SU-DHL-6 (cell line): Measurements from ENCODE around the gene CLBA1.

ENCODE experiments used
- H2AFZ ChIP-seq: fragments of 200-600 bp; sonication (generic); 2 replicates; pipeline ENCODE4 v1.6.1; 2014; ENCODE audit warnings: low read depth, mild to moderate bottlenecking, moderate library complexity, mixed read lengths, antibody characterized with exemption, low read length; ENCODE audit not compliant: severe bottlenecking
- H3F3A ChIP-seq: fragments of 200-600 bp; shearing (Covaris generic); 2 replicates; pipeline ENCODE4 v1.6.0; 2016; ENCODE audit warnings: antibody characterized with exemption, mild to moderate bottlenecking; ENCODE audit not compliant: insufficient read depth
- H3K27ac ChIP-seq: fragments of 200-600 bp; sonication (generic); 2 replicates; pipeline ENCODE4 v1.5.1; 2016; ENCODE audit warnings: low read depth, mild to moderate bottlenecking, low read length, moderate library complexity, mixed read lengths
- H3K27me3 ChIP-seq: fragments of 200-600 bp; sonication (generic), shearing (Covaris generic); 2 replicates; pipeline ENCODE4 v1.6.0; 2014; ENCODE audit warnings: mild to moderate bottlenecking, low read length
- H3K36me3 ChIP-seq: fragments of 200-600 bp; sonication (generic); 2 replicates; pipeline ENCODE4 v1.6.1; 2014; ENCODE audit warnings: mild to moderate bottlenecking, low read length, mixed read lengths
- H3K4me2 ChIP-seq: fragments of 300-600, 200-600 bp; shearing (Covaris generic), sonication (generic); 2 replicates; pipeline ENCODE4 v1.6.0; 2014; ENCODE audit warnings: low read length, low read depth, mild to moderate bottlenecking; ENCODE audit not compliant: poor library complexity, severe bottlenecking
- H3K4me3 ChIP-seq: fragments of 200-600 bp; sonication (generic); 2 replicates; pipeline ENCODE4 v1.5.1; 2014; ENCODE audit warnings: antibody characterized with exemption, low read length, mild to moderate bottlenecking, mixed read lengths; ENCODE audit not compliant: insufficient read depth, poor library complexity, severe bottlenecking
- H3K79me2 ChIP-seq: fragments of 200-600 bp; sonication (generic); 2 replicates; pipeline ENCODE4 v1.6.1; 2014; ENCODE audit warnings: mild to moderate bottlenecking, low read length, moderate library complexity; ENCODE audit not compliant: insufficient read depth
- H3K9ac ChIP-seq: fragments of 200-600 bp; sonication (generic); 2 replicates; pipeline ENCODE4 v1.7.0; 2014; ENCODE audit warnings: mild to moderate bottlenecking, low read length
- H3K9me2 ChIP-seq: fragments of 200-600 bp; sonication (generic); replicated peaks from 2 replicates; pipeline ENCODE4 v1.6.1; 2014; ENCODE audit warnings: low read length; ENCODE audit not compliant: insufficient read depth
- H3K9me3 ChIP-seq: fragments of 200-600 bp; sonication (generic); 2 replicates; pipeline ENCODE4 v1.6.1; 2014; ENCODE audit warnings: low read length, mixed read lengths; ENCODE audit not compliant: insufficient read depth
- H4K20me1 ChIP-seq: fragments of 200-600 bp; sonication (generic); 2 replicates; pipeline ENCODE4 v1.6.1; 2014; ENCODE audit warnings: low read depth, mild to moderate bottlenecking, antibody characterized with exemption, low read length, moderate library complexity, mixed read lengths
- EZH2phosphoT487 ChIP-seq: fragments of 200-600 bp; sonication (generic), shearing (Covaris generic); conservative IDR thresholded peaks from 2 replicates; pipeline ENCODE4 v1.6.1; 2018; ENCODE audit warnings: mild to moderate bottlenecking, antibody characterized with exemption, low read length, moderate library complexity, mixed read lengths
- TF ChIP-seq, protein P1 (sequence below): fragments of 200-600 bp; sonication (generic); IDR thresholded peaks from one replicate; pipeline ENCODE4 v1.5.1; 2017; ENCODE audit warnings: antibody characterized with exemption, mild to moderate bottlenecking, low read length, moderate library complexity; ENCODE audit not compliant: insufficient read depth, poor library complexity, severe bottlenecking

CLBA1 gene

DNA sequence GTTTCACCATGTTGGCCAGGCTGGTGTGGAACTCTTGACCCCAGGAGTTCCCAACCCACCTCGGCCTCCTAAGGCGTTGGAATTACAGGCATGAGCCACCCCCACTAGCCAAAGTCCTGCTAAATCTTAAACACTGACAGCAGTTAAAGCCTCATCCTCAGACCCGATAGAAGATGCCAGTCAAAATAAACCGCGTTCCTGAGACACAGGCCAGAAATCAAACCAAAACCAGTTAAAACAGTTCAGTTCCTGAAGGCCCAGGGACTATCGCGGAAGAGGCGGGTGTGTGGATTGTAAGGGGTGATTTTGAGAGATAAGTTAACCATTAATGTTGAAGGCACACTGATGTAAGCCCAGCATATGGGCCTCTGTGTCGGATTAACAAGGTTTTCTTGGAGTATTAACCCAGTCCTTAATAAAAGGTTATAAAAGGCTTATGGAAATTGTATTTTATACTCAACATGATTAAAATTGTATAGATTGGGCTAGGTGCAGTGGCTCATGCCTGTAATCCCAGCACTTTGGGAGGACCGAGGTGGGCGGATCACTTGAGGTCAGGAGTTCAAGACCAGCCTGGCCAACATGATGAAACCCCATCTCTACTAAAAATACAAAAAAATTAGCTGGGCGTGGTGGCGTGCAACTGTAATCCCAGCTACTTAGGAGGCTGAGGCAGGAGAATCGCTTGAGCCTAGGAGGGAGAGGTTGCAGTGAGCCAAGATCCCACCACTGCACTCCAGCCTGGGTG, 54.0 kb downstream of the CLBA1 start:
- H3K79me2 ChIP-seq, result no peaks in the 10 kb centered on the region
- no peak overlapping the region for H3K4me2 ChIP-seq
- no peaks in the 10 kb centered on the region for H3K27me3 ChIP-seq
- no peak overlapping the region for H2AFZ ChIP-seq
- H3F3A ChIP-seq, result no peaks in the 10 kb centered on the region
- no peaks in the 10 kb centered on the region for H3K9me2 ChIP-seq
- no peaks in the 10 kb centered on the region for H3K36me3 ChIP-seq
- no peak overlapping the region for H3K27ac ChIP-seq
- TF ChIP-seq EZH2phosphoT487, result no peak
- TF ChIP-seq, protein P1, sequence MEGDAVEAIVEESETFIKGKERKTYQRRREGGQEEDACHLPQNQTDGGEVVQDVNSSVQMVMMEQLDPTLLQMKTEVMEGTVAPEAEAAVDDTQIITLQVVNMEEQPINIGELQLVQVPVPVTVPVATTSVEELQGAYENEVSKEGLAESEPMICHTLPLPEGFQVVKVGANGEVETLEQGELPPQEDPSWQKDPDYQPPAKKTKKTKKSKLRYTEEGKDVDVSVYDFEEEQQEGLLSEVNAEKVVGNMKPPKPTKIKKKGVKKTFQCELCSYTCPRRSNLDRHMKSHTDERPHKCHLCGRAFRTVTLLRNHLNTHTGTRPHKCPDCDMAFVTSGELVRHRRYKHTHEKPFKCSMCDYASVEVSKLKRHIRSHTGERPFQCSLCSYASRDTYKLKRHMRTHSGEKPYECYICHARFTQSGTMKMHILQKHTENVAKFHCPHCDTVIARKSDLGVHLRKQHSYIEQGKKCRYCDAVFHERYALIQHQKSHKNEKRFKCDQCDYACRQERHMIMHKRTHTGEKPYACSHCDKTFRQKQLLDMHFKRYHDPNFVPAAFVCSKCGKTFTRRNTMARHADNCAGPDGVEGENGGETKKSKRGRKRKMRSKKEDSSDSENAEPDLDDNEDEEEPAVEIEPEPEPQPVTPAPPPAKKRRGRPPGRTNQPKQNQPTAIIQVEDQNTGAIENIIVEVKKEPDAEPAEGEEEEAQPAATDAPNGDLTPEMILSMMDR, result no peak
- no peaks in the 10 kb centered on the region for H4K20me1 ChIP-seq
- no peak overlapping the region for H3K4me3 ChIP-seq
- no peak overlapping the region for H3K9ac ChIP-seq
- H3K9me3 ChIP-seq, result no peaks in the 10 kb centered on the region

DNA sequence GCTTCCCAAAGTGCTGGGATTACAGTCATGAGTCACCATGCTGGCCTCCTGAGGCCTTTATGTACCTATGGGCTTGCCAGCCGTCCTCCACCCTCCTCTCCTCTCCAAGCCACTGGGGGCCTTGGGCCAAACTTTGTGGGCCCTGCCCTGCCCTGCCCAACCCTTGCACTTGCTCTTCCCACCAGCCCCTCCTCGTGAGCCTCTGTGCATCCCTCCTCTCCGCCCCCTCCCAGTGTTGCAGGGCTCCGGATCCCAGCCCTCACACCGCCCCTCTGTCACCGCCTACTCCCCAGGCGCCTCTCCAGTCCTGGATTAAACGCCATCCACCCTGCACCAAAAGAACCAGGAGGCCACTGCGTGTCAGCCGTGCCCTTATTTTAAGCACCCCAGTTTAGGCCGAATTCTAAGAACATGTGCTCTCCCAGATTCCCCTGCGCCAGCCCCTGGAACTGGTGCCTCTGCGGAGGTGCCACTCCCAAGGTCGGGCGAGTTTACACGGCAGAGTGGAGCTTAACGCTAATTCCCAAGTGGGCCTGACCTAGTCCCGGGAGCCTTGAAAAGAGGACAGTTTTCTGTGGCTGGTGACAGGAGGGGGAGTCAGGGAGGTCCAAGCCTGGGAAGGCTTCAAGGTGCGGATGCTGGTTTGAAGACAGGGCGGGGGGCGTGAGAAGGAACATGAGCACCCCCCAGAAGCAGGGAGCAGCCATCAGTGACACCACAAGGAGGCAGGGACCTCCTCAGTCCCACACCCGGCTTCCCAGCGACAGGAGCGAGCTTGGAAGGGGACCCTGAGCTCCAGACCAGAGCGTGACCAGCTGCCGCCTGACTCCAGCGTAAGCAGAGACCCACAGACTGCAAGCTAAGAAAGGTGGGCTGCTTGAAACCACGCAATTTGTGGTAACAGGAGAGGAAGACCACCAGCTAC, 56.5 kb downstream of the CLBA1 start:
- Histone ChIP-seq H3K36me3 (no peaks in the 10 kb centered on the region), H3K9me2 (no peaks in the 10 kb centered on the region), H3F3A (no peaks in the 10 kb centered on the region), H4K20me1 (no peaks in the 10 kb centered on the region), H3K27me3 (no peaks in the 10 kb centered on the region), H3K79me2 (no peaks in the 10 kb centered on the region), H3K4me3 (no peak overlapping the region), H2AFZ (no peak overlapping the region), H3K9ac (no peak overlapping the region), H3K4me2 (no peak overlapping the region), H3K9me3 (no peaks in the 10 kb centered on the region), H3K27ac (no peak overlapping the region)
- TF ChIP-seq, protein P1, result no peak
- TF ChIP-seq EZH2phosphoT487, result no peak

DNA sequence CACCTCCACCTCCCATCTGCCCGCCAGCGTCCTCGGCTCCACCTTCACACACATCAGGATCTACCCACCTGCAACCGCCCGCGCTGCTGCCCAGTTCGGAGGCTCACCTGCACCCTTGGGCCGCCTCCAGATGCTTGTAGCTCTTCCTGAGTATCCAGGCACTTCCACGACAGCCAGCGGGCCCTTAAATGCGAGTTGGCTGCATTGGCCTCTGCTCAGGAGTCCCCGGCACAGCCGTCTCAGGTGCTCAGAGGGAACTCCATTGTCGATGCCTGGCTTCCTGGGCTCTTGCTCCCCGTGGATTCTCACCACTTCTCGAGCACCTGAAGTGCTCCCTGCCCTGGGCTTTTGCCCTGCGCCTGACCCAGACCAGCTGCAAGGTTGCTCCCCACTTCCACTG, 57.2 kb downstream of the CLBA1 start:
- TF ChIP-seq EZH2phosphoT487, result no peak
- TF ChIP-seq, protein P1, result no peak
- H3K9ac ChIP-seq, result no peak overlapping the region

More for the DNA sequence above, 57.2 kb downstream of the CLBA1 start:
- Histone ChIP-seq H3F3A (no peaks in the 10 kb centered on the region), H3K79me2 (no peaks in the 10 kb centered on the region), H4K20me1 (no peaks in the 10 kb centered on the region), H3K9me3 (no peaks in the 10 kb centered on the region), H3K4me3 (no peak overlapping the region), H3K4me2 (no peak overlapping the region), H3K27me3 (no peaks in the 10 kb centered on the region), H2AFZ (no peak overlapping the region), H3K36me3 (no peaks in the 10 kb centered on the region), H3K9me2 (no peaks in the 10 kb centered on the region), H3K27ac (no peak overlapping the region)
